ENCODE results near the gene NR1I3.

The NR1I3 gene

DNA sequence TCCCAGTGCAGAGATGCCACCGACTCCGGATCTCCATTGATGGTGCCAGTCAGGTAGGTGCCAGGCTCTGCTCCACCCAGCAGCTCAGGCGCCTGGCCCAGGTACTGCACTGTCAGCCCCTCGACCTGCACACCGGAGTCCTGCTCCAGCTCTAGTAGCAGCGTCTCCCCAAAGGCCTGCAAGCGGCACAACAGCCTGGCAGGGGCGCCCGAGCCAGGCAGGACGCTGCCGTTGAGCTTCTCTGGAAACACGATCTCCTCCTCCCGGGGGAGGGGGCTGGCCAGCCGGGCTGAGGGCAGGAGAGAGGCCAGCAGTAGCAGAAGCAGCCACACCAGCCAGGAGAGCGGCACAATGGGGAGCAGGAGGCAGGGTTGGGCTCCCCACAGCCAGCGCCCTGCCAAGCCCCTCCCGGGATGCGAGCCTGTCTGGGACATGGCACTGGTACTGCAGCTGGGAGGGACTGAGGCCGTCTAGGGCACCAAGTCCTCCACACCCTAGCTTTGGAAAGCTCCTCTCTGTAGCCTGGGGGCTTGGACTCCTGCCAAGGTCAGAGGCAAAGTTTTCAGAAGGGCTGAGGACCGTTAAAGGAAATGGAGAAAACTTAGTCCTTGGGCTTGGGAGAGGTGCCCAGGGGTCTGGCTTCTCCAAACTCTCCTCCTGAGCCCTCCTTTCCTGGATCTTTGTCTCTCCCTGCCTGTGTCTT is 39.7 kb downstream of the NR1I3 start (continued):
- TF ChIP-seq, protein P1, sequence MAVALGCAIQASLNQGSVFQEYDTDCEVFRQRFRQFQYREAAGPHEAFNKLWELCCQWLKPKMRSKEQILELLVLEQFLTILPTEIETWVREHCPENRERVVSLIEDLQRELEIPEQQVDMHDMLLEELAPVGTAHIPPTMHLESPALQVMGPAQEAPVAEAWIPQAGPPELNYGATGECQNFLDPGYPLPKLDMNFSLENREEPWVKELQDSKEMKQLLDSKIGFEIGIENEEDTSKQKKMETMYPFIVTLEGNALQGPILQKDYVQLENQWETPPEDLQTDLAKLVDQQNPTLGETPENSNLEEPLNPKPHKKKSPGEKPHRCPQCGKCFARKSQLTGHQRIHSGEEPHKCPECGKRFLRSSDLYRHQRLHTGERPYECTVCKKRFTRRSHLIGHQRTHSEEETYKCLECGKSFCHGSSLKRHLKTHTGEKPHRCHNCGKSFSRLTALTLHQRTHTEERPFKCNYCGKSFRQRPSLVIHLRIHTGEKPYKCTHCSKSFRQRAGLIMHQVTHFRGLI (tag by site-specific recombination; IDR thresholded peaks at IDR 0.05) = peak; percentile 79; the same call in 1 of the 2 replicates

GRCh38 chr1:161197560-161198193 is 40.3 kb downstream of the NR1I3 start:
- TF ChIP-seq RBAK (tag by site-specific recombination; IDR thresholded peaks at IDR 0.05) = no peak
- ChIA-PET CTCF (interaction anchor here (1.0 to 1.9 kb wide), 4 partner anchors 13 to 184 kb away, joined by 3 to 14 read pairs (median 4); partner anchors contain the start of gene TOMM40L), POLR2A (interaction anchor here (1.0 to 1.9 kb wide), 4 partner anchors 21 to 242 kb away, joined by 3 to 7 read pairs (median 4); partner anchors contain the start of gene TOMM40L)
- no peak overlapping the region for H3K27ac ChIP-seq (ENCODE audit: extremely low read depth, low read depth, low read length)
- H3K4me3 ChIP-seq (ENCODE audit: low read depth, low read length) = no peak overlapping the region
- no peaks in the 10 kb centered on the region for H3K9me3 ChIP-seq (ENCODE audit: control insufficient read depth, insufficient read depth, low read depth, low read length)
- peaks cover 9% of the 10 kb centered on the region; the same call in 1 of the 2 replicates for H3K4me1 ChIP-seq (ENCODE audit: control insufficient read depth, insufficient read depth, low read length)
- no peaks in the 10 kb centered on the region for H3K36me3 ChIP-seq (ENCODE audit: control insufficient read depth in 2 of 2, insufficient read depth in 1 of 2, low read length in 2 of 2)

GRCh38 chr1:161196521-161197451 is 41.2 kb downstream of the NR1I3 start:
- ChIA-PET CTCF (no interaction called here), POLR2A (no interaction called here)
- H3K27ac ChIP-seq (ENCODE audit: extremely low read depth, low read depth, low read length) = no peak overlapping the region
- TF ChIP-seq, protein P2, sequence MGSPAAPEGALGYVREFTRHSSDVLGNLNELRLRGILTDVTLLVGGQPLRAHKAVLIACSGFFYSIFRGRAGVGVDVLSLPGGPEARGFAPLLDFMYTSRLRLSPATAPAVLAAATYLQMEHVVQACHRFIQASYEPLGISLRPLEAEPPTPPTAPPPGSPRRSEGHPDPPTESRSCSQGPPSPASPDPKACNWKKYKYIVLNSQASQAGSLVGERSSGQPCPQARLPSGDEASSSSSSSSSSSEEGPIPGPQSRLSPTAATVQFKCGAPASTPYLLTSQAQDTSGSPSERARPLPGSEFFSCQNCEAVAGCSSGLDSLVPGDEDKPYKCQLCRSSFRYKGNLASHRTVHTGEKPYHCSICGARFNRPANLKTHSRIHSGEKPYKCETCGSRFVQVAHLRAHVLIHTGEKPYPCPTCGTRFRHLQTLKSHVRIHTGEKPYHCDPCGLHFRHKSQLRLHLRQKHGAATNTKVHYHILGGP (tag by site-specific recombination; IDR thresholded peaks at IDR 0.05) = no peak
- TF ChIP-seq ZNF398 (tag by site-specific recombination; IDR thresholded peaks at IDR 0.05) (0 out of 2 replicates have a peak, but pooled peaks have one; percentile 31), ZBTB48 (tag by site-specific recombination; IDR thresholded peaks at IDR 0.05) (0 out of 2 replicates have a peak, but pooled peaks have one; percentile 12), ZNF600 (tag by site-specific recombination; IDR thresholded peaks at IDR 0.05) (peak; percentile 67; the same call in 1 of the 2 replicates)
- H3K4me1 ChIP-seq (ENCODE audit: control insufficient read depth, insufficient read depth, low read length) = peaks cover 9% of the 10 kb centered on the region; the same call in 1 of the 2 replicates
- H3K36me3 ChIP-seq (ENCODE audit: control insufficient read depth in 2 of 2, insufficient read depth in 1 of 2, low read length in 2 of 2) = no peaks in the 10 kb centered on the region
- H3K9me3 ChIP-seq (ENCODE audit: control insufficient read depth, insufficient read depth, low read depth, low read length) = no peaks in the 10 kb centered on the region
- H3K4me3 ChIP-seq (ENCODE audit: low read depth, low read length) = no peak overlapping the region

DNA sequence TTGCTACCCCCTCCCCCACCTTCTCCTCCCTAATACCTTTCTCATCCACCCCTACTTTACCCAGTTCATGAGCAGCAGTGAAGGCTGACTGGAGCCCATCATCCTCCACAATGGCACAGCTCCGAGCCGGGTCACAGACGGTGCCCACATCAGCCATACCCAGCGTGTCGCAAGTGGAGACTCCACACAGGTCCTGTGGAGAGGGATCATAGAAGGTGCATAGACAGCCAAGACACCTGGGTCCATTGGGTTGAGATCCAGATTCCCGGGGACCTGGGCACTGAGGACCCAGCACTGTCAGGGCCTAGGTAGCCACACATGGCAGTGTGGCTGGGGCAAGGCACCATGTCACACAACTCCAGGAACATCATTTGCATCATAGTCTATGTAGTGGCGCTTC is 41.9 kb downstream of the NR1I3 start:
- POLR2A ChIA-PET = no interaction called here
- no peak overlapping the region for H3K4me3 ChIP-seq (ENCODE audit: low read depth, low read length)
- 0 out of 2 replicates have a peak, but pooled peaks cover 6% of the 10 kb centered on the region for H3K4me1 ChIP-seq (ENCODE audit: control insufficient read depth, insufficient read depth, low read length)
- H3K36me3 ChIP-seq (ENCODE audit: control insufficient read depth in 2 of 2, insufficient read depth in 1 of 2, low read length in 2 of 2) = no peaks in the 10 kb centered on the region
- no peak overlapping the region for H3K27ac ChIP-seq (ENCODE audit: extremely low read depth, low read depth, low read length)
- CTCF ChIA-PET = interaction anchor here (2.1 kb wide), 1 partner anchor 14 kb away, joined by 7 read pairs; no protein-coding TSS in a partner anchor
- no peaks in the 10 kb centered on the region for H3K9me3 ChIP-seq (ENCODE audit: control insufficient read depth, insufficient read depth, low read depth, low read length)
- TF ChIP-seq YY2 (tag by site-specific recombination; IDR thresholded peaks at IDR 0.05) = no peak
- no peak for TF ChIP-seq ZNF76 (tag by site-specific recombination; IDR thresholded peaks at IDR 0.05; ENCODE audit: borderline replicate concordance, low read depth)
- TF ChIP-seq MEIS1 (CRISPR knock-in tag; IDR thresholded peaks at IDR 0.05; ENCODE audit: borderline replicate concordance) = no peak
- no peak for TF ChIP-seq ZNF24 (tag by site-specific recombination; IDR thresholded peaks at IDR 0.05)
- no peak for TF ChIP-seq YY1 (tag by site-specific recombination; IDR thresholded peaks at IDR 0.05)
- no peak for TF ChIP-seq ZSCAN30 (tag by site-specific recombination; IDR thresholded peaks at IDR 0.05)
- TF ChIP-seq ZNF433 (tag by site-specific recombination; IDR thresholded peaks at IDR 0.05; ENCODE audit: low read depth) = no peak
- TF ChIP-seq ZNF830 (tag by site-specific recombination; IDR thresholded peaks at IDR 0.05; ENCODE audit: low read depth) = no peak
- TF ChIP-seq ZNF155 (tag by site-specific recombination; IDR thresholded peaks at IDR 0.05) = no peak
- no peak for TF ChIP-seq ZNF19 (tag by site-specific recombination; IDR thresholded peaks at IDR 0.05; ENCODE audit: low read depth)
- TF ChIP-seq TRIM28 (IDR thresholded peaks at IDR 0.05; ENCODE audit: borderline replicate concordance, low read length) = no peak
- no peak for TF ChIP-seq HOXD13 (CRISPR knock-in tag; IDR thresholded peaks at IDR 0.05; ENCODE audit: borderline replicate concordance)
- no peak for TF ChIP-seq SP3 (tag by site-specific recombination; IDR thresholded peaks at IDR 0.05)
- TF ChIP-seq ZNF530 (tag by site-specific recombination; IDR thresholded peaks at IDR 0.05; ENCODE audit: low read depth) = no peak
- TF ChIP-seq FEZF1 (tag by site-specific recombination; IDR thresholded peaks at IDR 0.05) = no peak

All from HEK293 (cell line).